KMS-11 (cell line): ENCODE results near the gene PPFIBP1.
A peak's percentile ranks its signal among the peaks of the same experiment; 100 is the strongest.

Source experiments
- H2AFZ ChIP-seq: fragments of 200-600 bp; sonication (generic); 2 replicates; pipeline ENCODE4 v1.6.1; 2016; ENCODE audit warnings: antibody characterized with exemption, mixed run types, low read depth
- H3K27ac ChIP-seq: fragments of 200-600 bp; sonication (generic); 2 replicates; pipeline ENCODE4 v1.6.1; 2016; ENCODE audit warnings: mild to moderate bottlenecking, mixed run types
- H3K27me3 ChIP-seq: fragments of 200-600 bp; sonication (generic); 2 replicates; pipeline ENCODE4 v1.6.1; 2017; ENCODE audit warnings: mild to moderate bottlenecking, low read depth, mixed run types, moderate library complexity; ENCODE audit not compliant: insufficient read depth
- H3K36me3 ChIP-seq: fragments of 200-600 bp; sonication (generic); 2 replicates; pipeline ENCODE4 v1.6.1; 2017; ENCODE audit warnings: mild to moderate bottlenecking, mixed run types; ENCODE audit not compliant: insufficient read depth
- H3K4me1 ChIP-seq: fragments of 200-600 bp; sonication (generic); 2 replicates; pipeline ENCODE4 v1.6.1; 2016; ENCODE audit warnings: mild to moderate bottlenecking, low read depth, mixed run types; ENCODE audit not compliant: poor library complexity, severe bottlenecking
- H3K4me2 ChIP-seq: fragments of 200-600 bp; sonication (generic); 2 replicates; pipeline ENCODE4 v1.7.0; 2016; ENCODE audit warnings: mild to moderate bottlenecking, mixed run types
- H3K4me3 ChIP-seq: fragments of 200-600 bp; sonication (generic); IDR thresholded peaks from 2 replicates; pipeline ENCODE4 v1.6.1; 2017; ENCODE audit warnings: low read depth, low read length, mixed read lengths; ENCODE audit not compliant: insufficient read depth
- H3K79me2 ChIP-seq: fragments of 200-600 bp; sonication (generic); 2 replicates; pipeline ENCODE4 v1.6.1; 2016; ENCODE audit warnings: low read depth, mixed run types; ENCODE audit not compliant: insufficient read depth
- H3K9ac ChIP-seq: fragments of 200-600 bp; sonication (generic); 2 replicates; pipeline ENCODE4 v1.6.1; 2016; ENCODE audit warnings: mild to moderate bottlenecking, mixed run types
- H4K20me1 ChIP-seq: fragments of 200-600 bp; sonication (generic); 2 replicates; pipeline ENCODE4 v1.6.1; 2016; ENCODE audit warnings: mild to moderate bottlenecking, mixed run types; ENCODE audit not compliant: insufficient read depth
- TF ChIP-seq, protein P1 (sequence below): fragments of 200-600 bp; sonication (generic); conservative IDR thresholded peaks from 2 replicates; pipeline ENCODE4 v1.6.1; 2017; ENCODE audit warnings: low read depth, mild to moderate bottlenecking, antibody characterized with exemption, low read length, moderate library complexity, mixed read lengths

PPFIBP1 gene

GRCh38 chr12:27523642-27524493 is at the start of gene PPFIBP1:
Gene PPFIBP1 (plus strand): TSS chr12:27524206. CDS start chr12:27633397, 109,191 bp downstream.
- Histone ChIP-seq H2AFZ (peak within 1 kb of the TSS; percentile 87), H3K36me3 (no peaks in the 10 kb centered on the region), H4K20me1 (no peaks in the 10 kb centered on the region), H3K4me1 (peaks cover 8% of the 10 kb centered on the region), H3K27me3 (no peaks in the 10 kb centered on the region), H3K4me3 (no peak within 1 kb of the TSS), H3K4me2 (peak within 1 kb of the TSS; percentile 68), H3K9ac (peak within 1 kb of the TSS; percentile 84), H3K79me2 (no peaks in the 10 kb centered on the region; the same call in 1 of the 2 replicates), H3K27ac (peak within 1 kb of the TSS; percentile 77)
- TF ChIP-seq, protein P1, sequence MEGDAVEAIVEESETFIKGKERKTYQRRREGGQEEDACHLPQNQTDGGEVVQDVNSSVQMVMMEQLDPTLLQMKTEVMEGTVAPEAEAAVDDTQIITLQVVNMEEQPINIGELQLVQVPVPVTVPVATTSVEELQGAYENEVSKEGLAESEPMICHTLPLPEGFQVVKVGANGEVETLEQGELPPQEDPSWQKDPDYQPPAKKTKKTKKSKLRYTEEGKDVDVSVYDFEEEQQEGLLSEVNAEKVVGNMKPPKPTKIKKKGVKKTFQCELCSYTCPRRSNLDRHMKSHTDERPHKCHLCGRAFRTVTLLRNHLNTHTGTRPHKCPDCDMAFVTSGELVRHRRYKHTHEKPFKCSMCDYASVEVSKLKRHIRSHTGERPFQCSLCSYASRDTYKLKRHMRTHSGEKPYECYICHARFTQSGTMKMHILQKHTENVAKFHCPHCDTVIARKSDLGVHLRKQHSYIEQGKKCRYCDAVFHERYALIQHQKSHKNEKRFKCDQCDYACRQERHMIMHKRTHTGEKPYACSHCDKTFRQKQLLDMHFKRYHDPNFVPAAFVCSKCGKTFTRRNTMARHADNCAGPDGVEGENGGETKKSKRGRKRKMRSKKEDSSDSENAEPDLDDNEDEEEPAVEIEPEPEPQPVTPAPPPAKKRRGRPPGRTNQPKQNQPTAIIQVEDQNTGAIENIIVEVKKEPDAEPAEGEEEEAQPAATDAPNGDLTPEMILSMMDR = no peak

- no peak overlapping the region for H3K27ac ChIP-seq
- no peaks in the 10 kb centered on the region for H3K4me1 ChIP-seq
- no peak overlapping the region for H3K4me3 ChIP-seq
- H3K9ac ChIP-seq = no peak overlapping the region
- H4K20me1 ChIP-seq = no peaks in the 10 kb centered on the region
- no peaks in the 10 kb centered on the region for H3K36me3 ChIP-seq
- H3K4me2 ChIP-seq = no peak overlapping the region
- H3K27me3 ChIP-seq = no peaks in the 10 kb centered on the region
- no peaks in the 10 kb centered on the region for H3K79me2 ChIP-seq
- TF ChIP-seq, protein P1 = no peak
- H2AFZ ChIP-seq = no peak overlapping the region
Observed at GRCh38 chr12:27474344-27474743, 49.7 kb upstream of the PPFIBP1 start.

DNA sequence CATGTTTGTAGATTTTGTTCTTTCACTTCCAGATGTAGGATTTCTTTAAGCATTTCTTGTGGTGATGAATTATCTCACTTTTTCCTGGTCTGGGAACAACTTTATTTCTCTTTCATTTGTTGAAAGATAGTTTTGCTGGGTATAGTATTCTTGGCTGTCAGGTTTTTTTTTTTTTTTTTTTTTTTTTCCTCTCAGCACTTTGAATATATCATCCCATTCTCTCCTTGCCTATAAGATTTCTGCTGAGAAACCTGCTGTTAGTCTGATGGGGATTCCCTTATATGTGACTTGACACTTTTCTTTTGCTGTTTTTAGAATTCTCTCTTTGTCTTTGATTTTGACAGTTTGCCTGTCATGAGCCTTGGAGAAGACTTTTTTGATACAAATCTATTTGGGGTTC is 47.0 kb upstream of the PPFIBP1 start:
- TF ChIP-seq, protein P1 = no peak
- H3K4me1 ChIP-seq = no peaks in the 10 kb centered on the region
- no peaks in the 10 kb centered on the region for H3K79me2 ChIP-seq
- H3K9ac ChIP-seq = no peak overlapping the region
- no peak overlapping the region for H3K27ac ChIP-seq
- no peaks in the 10 kb centered on the region for H3K36me3 ChIP-seq
- no peak overlapping the region for H2AFZ ChIP-seq
- H3K4me3 ChIP-seq = no peak overlapping the region
- H3K4me2 ChIP-seq = no peak overlapping the region
- H4K20me1 ChIP-seq = no peaks in the 10 kb centered on the region
- H3K27me3 ChIP-seq = no peaks in the 10 kb centered on the region

DNA sequence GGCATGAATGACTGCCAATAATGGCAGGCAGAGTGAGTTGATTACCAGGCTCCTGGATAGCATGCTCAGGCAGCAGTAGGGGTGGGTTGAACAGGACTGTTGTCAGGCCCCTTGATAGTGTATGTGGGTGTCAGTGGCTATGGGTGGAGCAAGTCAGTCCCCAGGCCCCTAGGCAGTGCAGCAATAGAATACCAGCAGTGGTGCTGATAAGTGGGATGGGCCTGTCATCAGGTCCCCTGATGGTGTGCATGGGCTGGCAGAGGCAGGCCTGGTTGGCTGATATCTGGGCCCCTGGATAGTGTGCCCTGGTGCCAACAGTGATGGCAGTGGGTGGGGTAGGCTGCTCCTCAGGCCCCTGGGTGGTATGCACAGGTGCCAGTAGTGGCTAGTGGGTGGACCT is 45.1 kb upstream of the PPFIBP1 start:
- Histone ChIP-seq H3K9ac (no peak overlapping the region), H3K4me2 (no peak overlapping the region), H3K4me3 (no peak overlapping the region), H3K36me3 (no peaks in the 10 kb centered on the region), H3K27ac (no peak overlapping the region), H3K79me2 (no peaks in the 10 kb centered on the region), H4K20me1 (no peaks in the 10 kb centered on the region), H3K27me3 (no peaks in the 10 kb centered on the region), H3K4me1 (no peaks in the 10 kb centered on the region), H2AFZ (no peak overlapping the region)
- TF ChIP-seq, protein P1 = no peak
